HCEC 1CT (cell line): ENCODE data around the gene HDAC9.
A peak's percentile ranks its signal among the peaks of the same experiment; 100 is the strongest.

Experiments used
- DNase-seq: peaks from one replicate; pipeline ENCODE4 v3.0.0-alpha.2; 2017

The HDAC9 gene

DNA sequence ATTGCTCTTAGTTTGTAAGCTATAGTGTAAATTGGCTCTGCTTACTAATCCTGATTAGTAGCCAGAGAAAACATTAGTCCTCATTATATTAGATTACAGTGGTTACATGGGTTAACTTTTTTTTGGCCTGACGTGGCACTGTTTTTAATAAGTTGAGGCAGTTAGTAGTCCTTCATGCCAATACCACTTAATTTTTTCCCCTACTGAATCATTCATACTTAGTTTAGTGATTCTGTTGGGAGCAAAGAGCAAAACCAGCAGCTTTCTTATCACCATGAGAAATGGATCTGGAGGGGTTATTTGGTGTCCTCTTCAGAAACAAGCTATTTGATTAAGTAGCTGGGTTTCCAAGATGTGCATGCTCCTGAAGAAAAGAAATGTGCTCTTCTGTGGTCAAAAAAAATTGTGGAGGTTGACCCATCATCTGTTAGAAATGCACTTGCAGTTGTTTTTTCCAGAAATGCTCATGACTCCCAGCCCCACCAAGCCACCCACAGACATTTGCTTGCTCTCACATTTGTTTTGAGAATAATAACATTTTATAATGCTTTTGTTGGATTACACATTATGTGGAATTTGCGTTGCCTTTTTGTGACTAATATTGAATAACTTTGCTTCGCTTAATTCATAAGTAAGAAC is 258.5 kb downstream of the HDAC9 start:
- DNase-seq, result peak; percentile 85

- DNase-seq, result no peak
Observed at GRCh38 chr7:18754766-18755165, 259.2 kb downstream of the HDAC9 start.

GRCh38 chr7:18755793-18756192 is 260.2 kb downstream of the HDAC9 start:
- DNase-seq, result no peak

- DNase-seq, result no peak
Observed at GRCh38 chr7:18756378-18757050, 261.0 kb downstream of the HDAC9 start.

- DNase-seq, result no peak
Observed at GRCh38 chr7:18760046-18760445, 264.5 kb downstream of the HDAC9 start.

DNA sequence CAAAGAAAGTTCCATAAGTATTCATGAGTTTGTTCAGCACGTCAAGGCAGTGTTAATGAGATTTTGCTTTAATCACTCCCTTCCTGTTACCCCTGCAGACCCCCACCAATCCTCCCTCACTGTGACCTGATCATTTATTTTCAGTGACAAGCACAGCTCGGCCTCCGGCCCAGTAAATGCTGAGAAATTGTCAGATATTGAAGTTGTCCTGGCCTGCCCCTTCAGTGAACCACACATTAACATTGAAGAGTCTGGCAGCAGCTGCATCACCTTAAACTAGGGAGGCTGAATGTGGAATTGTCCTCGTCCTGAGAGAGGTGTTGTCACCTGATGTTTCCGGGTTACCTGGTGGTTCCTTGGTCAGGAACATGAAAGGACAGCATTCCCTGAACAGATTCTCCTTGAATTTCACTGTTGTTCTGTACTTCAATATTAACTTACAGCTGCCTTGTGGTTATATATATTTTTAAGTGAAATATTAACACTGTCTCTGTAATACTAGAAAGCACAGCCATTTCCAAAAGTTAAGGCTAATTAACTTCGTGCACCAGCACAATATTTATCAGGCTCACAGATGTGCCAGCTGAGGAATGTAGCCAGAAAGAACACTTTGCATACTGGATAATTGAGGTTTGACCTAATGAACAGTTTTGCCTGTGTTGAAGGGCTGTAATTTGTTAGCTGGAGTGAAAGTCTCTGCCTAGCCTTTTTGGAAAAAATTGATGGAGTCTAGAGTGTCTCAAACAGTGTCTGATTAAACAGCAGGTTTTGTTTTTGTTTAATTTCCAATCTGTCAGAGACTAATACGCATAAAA is 265.3 kb downstream of the HDAC9 start:
- no peak for DNase-seq

GRCh38 chr7:18762189-18762588 is 266.6 kb downstream of the HDAC9 start:
- DNase-seq, result peak; percentile 69

DNA sequence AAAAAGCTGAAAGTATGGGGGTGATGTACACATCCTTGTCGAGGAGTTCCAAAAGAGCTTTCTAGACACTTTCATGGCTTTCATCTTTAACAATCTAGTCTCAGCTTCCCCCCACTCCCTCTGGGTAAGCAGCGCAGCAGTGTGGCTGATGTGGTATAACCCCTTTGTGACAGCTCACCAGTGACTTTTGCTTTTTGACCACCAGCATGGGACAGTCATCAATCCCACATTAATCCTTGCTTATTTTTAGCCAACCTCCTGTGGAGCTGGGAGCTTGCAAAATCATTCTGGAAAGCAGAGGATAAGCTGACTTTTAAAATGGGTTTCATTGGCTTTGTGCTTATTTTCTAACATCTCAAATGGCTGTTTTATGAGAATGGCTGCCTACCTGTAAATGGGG is 272.7 kb downstream of the HDAC9 start:
- DNase-seq, result peak; percentile 25

DNA sequence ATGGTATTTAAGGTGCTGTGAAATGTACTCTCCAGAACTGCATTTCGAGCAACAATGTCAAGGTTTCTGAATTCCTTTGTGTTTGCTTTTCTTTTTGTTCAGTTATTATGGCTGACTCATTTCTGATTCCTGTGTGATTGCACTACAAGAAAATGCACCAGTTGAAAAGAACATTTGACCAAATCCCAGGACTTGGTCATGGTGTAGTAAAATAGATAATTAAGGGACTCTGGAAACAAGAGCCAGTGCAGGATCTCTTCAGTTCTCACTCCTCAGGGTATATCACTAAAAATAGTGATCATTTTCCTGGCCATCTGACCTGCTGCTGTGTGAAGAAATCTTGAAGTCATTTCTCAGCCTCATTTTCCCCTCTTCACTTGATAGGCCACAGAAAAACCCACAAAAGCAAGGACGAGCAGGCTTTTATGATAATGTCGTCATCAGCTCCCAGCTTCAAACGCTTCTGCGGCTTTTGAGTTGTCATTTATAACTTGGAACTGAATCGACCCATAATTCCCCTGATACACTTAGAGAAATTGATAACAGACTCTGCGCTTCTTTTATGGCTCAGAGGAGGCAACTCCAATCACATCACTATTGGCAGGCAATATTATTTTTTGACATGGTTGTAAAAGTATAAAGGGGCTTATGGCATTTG is 274.7 kb downstream of the HDAC9 start:
- peak; percentile 77 for DNase-seq

- no peak for DNase-seq
Observed at GRCh38 chr7:18770822-18771221, 275.3 kb downstream of the HDAC9 start.

DNA sequence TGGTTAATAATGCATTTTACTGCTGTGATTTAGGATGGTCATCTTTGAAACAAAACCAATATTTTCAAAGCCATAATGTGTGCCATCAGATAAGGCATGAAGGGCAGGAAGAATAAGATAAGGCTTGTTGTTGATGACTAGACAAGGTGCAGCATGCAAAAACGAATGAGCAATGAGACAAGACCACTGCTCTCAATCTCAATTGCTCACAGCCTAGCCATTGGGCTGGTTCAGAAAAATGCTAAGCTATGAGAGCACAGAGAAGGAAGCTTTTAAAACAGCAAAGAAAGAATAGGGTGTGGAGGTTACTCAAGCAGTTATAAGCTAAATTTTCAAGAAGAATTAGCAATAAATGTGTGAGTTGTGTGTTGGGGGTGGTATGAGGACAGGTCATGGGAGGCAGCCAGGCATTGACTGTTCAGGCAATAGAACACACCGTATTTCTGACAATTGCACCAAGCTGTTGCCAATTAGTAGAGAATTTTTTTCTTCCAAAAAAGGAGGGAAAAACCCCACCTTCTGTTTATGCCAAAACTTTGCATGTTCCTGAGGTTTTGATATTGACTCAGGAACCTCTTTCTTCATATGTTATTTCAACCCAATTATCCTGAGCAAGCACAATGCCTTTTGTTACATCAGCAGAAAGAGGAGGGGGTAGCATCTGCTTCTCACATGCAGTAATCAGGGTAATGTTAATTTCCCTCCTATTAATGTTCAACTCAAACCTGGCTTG is 276.5 kb downstream of the HDAC9 start:
- DNase-seq, result no peak

DNA sequence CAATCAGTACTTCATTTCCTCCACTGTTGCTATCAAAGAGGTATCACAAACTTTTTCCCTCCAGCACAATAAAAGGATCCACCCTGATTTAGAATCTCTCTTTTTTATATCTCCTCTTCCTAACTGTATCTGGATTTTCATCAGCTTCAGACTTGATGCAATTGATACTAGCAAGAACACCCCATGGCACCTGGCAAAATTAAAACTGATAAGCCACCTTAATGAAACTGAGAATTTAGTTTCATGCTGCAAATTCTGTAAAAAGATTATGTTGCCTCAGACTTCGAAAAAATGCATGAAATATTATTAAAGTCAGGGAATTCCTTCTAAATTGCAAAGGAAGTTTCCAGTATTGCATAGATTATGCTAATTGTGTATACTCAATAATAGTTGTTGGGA is 277.0 kb downstream of the HDAC9 start:
- DNase-seq, result no peak

DNA sequence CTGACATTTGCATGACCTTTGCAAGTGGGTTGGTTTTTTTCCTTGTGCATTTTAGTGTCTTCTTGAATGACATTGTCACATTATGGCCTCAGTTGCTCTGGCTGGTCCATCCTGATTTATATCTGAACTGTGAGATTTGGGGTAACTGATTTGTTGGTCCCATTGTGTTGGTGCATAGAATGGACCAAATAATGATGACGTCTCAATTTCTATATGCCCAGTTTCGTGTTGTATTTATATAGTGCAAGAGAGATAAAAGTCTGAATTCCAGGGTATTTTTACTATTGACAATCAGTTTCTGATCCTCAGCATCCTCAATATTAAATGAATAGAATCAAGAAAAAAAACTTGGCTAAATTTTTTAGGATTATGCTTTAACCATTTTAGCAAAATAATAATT is 281.8 kb downstream of the HDAC9 start:
- DNase-seq, result no peak

DNA sequence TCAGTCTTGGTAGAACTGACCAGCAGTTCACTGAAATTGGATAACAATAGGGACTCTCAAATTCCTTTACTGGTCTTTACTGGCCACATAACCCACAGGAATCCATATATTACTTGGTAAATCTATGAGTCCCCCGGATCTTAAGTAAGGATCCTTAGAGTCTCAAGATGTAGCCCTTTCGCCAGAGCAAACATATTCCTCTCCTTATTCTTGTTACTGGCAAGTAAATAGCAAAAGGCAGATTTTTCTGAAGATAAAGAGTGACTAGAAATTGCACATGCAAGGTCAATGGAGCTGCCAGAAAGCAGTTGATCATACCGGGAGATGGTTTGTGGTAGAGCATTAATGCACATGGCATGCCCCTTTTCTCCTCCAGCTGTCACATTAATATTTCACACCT is 283.0 kb downstream of the HDAC9 start:
- no peak for DNase-seq

DNA sequence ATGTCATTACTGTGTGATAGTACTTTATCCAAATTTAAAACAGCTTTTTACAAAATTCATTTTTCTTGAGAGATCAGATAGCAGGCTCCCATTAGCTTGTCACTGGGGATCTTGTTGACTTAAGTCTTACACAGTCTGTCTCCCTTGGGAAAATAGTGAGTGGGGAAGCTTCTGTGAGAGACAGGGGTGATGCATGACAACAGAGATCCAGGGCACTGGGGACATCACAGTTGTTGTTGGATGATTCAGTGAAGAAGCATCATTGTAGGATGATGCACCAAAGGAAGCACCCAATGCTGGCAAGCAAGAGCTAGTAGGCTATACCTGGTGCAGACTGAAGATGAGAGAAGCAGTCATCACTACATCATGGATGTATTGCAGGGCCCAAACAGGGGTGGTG is 284.7 kb downstream of the HDAC9 start:
- DNase-seq, result no peak

- DNase-seq, result no peak
Observed at GRCh38 chr7:18780938-18781337, 285.4 kb downstream of the HDAC9 start.

DNA sequence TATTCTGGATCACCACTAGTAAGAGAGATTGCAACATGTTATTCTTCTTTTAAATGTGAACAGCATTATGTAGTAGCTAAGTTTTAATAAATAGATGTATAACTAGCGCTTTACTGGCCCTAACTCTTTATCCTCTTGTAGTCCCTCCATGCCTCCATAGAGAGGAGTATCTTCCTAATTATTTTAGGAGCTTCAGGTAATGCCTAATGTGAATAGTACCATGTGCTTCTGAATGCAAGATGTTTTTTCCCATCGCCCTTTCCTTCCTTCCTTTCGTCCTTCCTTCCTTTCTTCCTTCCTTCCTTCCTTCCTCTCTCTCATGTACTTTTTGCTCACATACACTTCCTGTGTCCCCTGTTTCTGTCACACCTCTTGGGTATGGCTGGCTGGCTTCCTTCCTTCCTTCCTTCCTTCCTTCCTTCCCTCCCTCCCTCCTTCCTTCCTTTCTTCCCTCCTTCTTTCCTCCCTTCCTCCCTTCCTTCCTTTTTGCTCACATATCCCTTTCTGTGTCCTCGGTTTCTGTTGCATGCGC is 290.7 kb downstream of the HDAC9 start:
- no peak for DNase-seq

DNA sequence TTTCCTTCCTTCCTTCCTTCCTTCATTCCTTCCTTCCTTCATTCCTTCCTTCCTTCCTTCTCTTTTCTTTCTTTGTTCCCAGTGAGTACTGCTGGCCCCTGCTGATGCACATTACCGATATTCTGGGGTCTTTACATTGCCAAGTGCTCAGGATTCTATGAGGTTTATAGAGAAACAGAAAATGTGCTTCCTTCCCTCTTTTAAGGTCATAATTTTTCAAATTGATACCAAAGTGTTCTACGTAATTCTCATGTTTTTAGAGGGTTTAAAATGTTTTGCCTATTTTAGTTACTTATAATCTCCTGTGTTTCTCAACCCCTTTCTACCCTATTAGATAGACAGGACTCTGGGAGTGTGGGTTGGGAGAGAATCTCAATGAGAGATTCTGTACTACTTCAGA is 291.2 kb downstream of the HDAC9 start:
- no peak for DNase-seq

- DNase-seq, result no peak
Observed at GRCh38 chr7:18788026-18788425, 292.5 kb downstream of the HDAC9 start.

DNA sequence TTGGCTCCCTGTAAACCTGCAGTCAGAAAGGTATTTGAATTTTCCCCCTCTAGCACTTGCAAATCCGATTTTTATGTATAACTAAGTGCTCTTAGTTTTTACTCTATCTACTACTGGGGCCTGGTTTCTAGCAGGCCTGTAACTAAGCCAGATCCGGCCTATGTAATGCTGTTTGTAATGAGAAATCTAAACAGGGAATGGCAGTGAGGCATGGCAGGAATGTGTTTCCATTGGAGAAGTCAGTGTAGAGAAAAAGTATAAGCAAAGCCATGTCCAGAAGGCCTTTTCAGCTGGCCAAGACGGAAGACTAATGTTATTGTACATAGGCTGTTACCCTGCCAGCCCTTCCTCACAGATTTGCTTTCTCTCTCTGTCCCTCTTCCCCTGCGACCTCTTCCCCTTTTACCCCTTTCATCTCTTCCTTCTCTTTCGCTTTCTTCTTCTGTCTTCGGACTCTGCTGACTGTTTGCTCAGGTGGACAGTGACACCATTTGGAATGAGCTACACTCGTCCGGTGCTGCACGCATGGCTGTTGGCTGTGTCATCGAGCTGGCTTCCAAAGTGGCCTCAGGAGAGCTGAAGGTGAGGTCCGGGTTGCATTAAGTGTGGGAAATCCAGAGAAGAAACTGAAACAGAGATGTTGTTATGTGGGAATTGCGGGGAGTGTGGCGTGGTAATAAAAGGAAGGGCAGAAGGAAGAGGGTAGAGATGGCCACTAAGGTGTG is 297.5 kb downstream of the HDAC9 start:
- peak; percentile 18 for DNase-seq

DNA sequence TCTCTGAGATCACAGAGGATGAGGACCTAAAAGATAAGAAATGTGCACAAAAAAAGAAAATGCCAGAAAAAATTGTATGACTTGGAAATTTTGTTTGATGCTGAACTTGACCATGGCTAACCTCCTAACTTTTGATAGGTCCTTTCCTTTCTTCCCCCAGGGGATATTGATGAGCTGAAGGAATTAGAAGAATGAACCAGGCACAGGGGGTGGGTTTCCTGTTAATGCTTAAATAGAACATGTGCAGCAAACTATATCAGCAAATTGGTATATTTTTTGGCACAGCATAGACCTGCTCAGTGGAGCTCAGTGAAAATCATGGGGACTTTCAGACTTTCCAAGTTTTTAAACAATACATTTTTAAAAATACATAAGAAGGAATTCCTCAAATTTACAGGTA is 300.7 kb downstream of the HDAC9 start:
- no peak for DNase-seq
